Fibroblast of the conjunctiva (primary cell): ENCODE data around the gene GBF1.
"Not testable (repeated sequence)": the region's sequence is repeated elsewhere in the genome, so short reads cannot be mapped to it uniquely, and the experiment has no call there.

ENCODE experiments used
- DNase-seq: peaks from one replicate; pipeline ENCODE4 v3.0.0-alpha.2; 2010; ENCODE audit warnings: low read depth

The GBF1 gene

GRCh38 chr10:102301332-102301731, 56.0 kb downstream of the GBF1 start:
- DNase-seq = not testable (repeated sequence)

- no peak for DNase-seq
Measured at GRCh38 chr10:102302611-102303010, 57.3 kb downstream of the GBF1 start.

- DNase-seq = no peak
Measured at GRCh38 chr10:102306006-102306405, 60.7 kb downstream of the GBF1 start.

- DNase-seq = no peak
Measured at GRCh38 chr10:102306710-102307109, 61.4 kb downstream of the GBF1 start.

GRCh38 chr10:102308318-102308717, 63.0 kb downstream of the GBF1 start:
- not testable (repeated sequence) for DNase-seq

- DNase-seq = no peak
Measured at GRCh38 chr10:102309236-102309635, 63.9 kb downstream of the GBF1 start.

- DNase-seq = no peak
Measured at GRCh38 chr10:102309916-102310315, 64.6 kb downstream of the GBF1 start.

GRCh38 chr10:102310361-102311024, 65.2 kb downstream of the GBF1 start:
- no peak for DNase-seq

GRCh38 chr10:102311025-102311420, 65.7 kb downstream of the GBF1 start:
- no peak for DNase-seq

- no peak for DNase-seq
Measured at GRCh38 chr10:102312683-102313082, 67.4 kb downstream of the GBF1 start.

GRCh38 chr10:102313221-102313896, 68.0 kb downstream of the GBF1 start:
- no peak for DNase-seq

GRCh38 chr10:102314801-102315200, 69.5 kb downstream of the GBF1 start:
- DNase-seq = no peak

- no peak for DNase-seq
Measured at GRCh38 chr10:102316421-102316820, 71.1 kb downstream of the GBF1 start.

- no peak for DNase-seq
Measured at GRCh38 chr10:102322914-102323313, 77.6 kb downstream of the GBF1 start.

GRCh38 chr10:102324061-102324460, 78.7 kb downstream of the GBF1 start:
- DNase-seq = no peak

GRCh38 chr10:102326031-102326430, 80.7 kb downstream of the GBF1 start:
- DNase-seq = no peak

- no peak for DNase-seq
Measured at GRCh38 chr10:102327002-102327401, 81.7 kb downstream of the GBF1 start.

- no peak for DNase-seq
Measured at GRCh38 chr10:102327641-102328040, 82.3 kb downstream of the GBF1 start.

- no peak for DNase-seq
Measured at GRCh38 chr10:102332772-102333171, 87.4 kb downstream of the GBF1 start.

- DNase-seq = no peak
Measured at GRCh38 chr10:102334101-102334500, 88.8 kb downstream of the GBF1 start.

GRCh38 chr10:102335184-102335583, 89.9 kb downstream of the GBF1 start:
- DNase-seq = no peak

- DNase-seq = no peak
Measured at GRCh38 chr10:102341038-102341688, 95.8 kb downstream of the GBF1 start.

GRCh38 chr10:102342458-102342857, 97.1 kb downstream of the GBF1 start:
- DNase-seq = no peak
